ENCODE data around the gene CAP2.

- no peak for TF ChIP-seq POLR2A (IDR thresholded peaks at IDR 0.05)
- no peak for TF ChIP-seq CTCF (IDR thresholded peaks at IDR 0.05)
- no peak for TF ChIP-seq POLR2AphosphoS5 (IDR thresholded peaks at IDR 0.05)
Observed at GRCh38 chr6:17525637-17526036, 132.2 kb downstream of the CAP2 start.

All from breast epithelium (tissue), 3 donors.